Measurements from ENCODE around the gene RABGAP1L.
"Not testable (repeated sequence)": the region's sequence is repeated elsewhere in the genome, so short reads cannot be mapped to it uniquely, and the experiment has no call there.

The RABGAP1L gene

GRCh38 chr1:175019524-175019923 is 860.2 kb downstream of the RABGAP1L start:
- no peak for DNase-seq

GRCh38 chr1:175023043-175023921 is 864.0 kb downstream of the RABGAP1L start, which contains the start of gene MRPS14:
Gene MRPS14, minus strand, starts transcription at chr1:175023425. Its CDS starts 17 bp downstream, at chr1:175023408.
- peak; percentile 96 for DNase-seq

GRCh38 chr1:175023922-175024242 is 864.6 kb downstream of the RABGAP1L start:
- not testable (repeated sequence) for DNase-seq

GRCh38 chr1:175024773-175025172 is 865.5 kb downstream of the RABGAP1L start:
- DNase-seq = no peak

GRCh38 chr1:175033953-175034352 is 874.6 kb downstream of the RABGAP1L start:
- DNase-seq = no peak

- DNase-seq = no peak
Measured at GRCh38 chr1:175034775-175035174, 875.5 kb downstream of the RABGAP1L start.

GRCh38 chr1:175035865-175036264 is 876.5 kb downstream of the RABGAP1L start:
- DNase-seq = no peak

GRCh38 chr1:175036476-175036875 is 877.2 kb downstream of the RABGAP1L start:
- no peak for DNase-seq

- no peak for DNase-seq
Measured at GRCh38 chr1:175037416-175037815, 878.1 kb downstream of the RABGAP1L start.

- no peak for DNase-seq
Measured at GRCh38 chr1:175040324-175040879, 881.1 kb downstream of the RABGAP1L start.

GRCh38 chr1:175042650-175043049 is 883.3 kb downstream of the RABGAP1L start:
- no peak for DNase-seq

- DNase-seq = no peak
Measured at GRCh38 chr1:175043824-175044223, 884.5 kb downstream of the RABGAP1L start.

- not testable (repeated sequence) for DNase-seq
Measured at GRCh38 chr1:175044591-175044990, 885.3 kb downstream of the RABGAP1L start.

Data from NCI-H1105 (cell line).